Transverse colon (tissue), 3 donors: ENCODE measurements around the gene PLCL1.

Experiments
- POLR2A ChIP-seq: fragments of 450-650 bp; IDR thresholded peaks from one replicate; pipeline ENCODE4 v1.6.1; 2016; ENCODE audit warnings: antibody characterized with exemption, mild to moderate bottlenecking, moderate library complexity
- TF ChIP-seq, protein P1 (sequence below), 5 experiments: fragments of 200-600 bp in 3 of 5; fragments of 450-650 bp in 2 of 5; sonication (generic) in 3 of 5; IDR thresholded peaks; 1 replicate in 2 of 5; 2 replicates in 3 of 5; pipeline ENCODE4 v1.5.1; 2016 to 2017; ENCODE audit warnings: antibody characterized with exemption in 5 of 5, inconsistent platforms in 3 of 5, mild to moderate bottlenecking in 2 of 5, moderate library complexity in 1 of 5

DNA sequence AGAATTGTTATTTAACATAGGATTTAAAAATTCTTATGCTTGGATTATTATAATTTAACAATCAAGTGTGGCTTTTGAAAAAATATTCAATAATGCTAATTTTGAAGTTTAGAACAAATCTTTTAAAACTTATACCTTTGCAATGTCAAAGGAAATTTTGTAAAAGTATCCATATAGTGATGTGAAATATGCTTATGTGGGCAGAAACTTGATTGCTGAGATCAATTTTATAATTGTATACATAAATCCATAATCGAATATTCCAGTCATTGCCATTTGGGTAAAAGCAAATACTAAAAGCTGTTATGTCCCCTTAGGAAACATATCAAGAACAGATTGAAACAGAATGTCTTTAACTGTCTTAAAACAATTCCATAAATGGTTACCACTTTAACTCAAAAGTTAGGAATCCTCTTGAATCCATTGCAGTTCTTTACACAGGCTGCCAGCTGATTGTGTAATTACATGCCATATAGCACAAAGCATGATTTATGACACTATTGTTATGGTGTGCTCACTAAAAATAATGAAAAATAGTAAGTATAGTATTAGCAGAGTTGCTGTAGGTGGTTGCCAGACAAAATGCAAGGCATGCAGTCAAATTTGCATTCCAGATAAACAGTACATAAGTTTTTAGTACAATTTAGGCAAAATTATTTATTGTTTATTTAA is 24.2 kb downstream of the PLCL1 start:
- TF ChIP-seq, protein P1, sequence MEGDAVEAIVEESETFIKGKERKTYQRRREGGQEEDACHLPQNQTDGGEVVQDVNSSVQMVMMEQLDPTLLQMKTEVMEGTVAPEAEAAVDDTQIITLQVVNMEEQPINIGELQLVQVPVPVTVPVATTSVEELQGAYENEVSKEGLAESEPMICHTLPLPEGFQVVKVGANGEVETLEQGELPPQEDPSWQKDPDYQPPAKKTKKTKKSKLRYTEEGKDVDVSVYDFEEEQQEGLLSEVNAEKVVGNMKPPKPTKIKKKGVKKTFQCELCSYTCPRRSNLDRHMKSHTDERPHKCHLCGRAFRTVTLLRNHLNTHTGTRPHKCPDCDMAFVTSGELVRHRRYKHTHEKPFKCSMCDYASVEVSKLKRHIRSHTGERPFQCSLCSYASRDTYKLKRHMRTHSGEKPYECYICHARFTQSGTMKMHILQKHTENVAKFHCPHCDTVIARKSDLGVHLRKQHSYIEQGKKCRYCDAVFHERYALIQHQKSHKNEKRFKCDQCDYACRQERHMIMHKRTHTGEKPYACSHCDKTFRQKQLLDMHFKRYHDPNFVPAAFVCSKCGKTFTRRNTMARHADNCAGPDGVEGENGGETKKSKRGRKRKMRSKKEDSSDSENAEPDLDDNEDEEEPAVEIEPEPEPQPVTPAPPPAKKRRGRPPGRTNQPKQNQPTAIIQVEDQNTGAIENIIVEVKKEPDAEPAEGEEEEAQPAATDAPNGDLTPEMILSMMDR (IDR thresholded peaks at IDR 0.05), result no peak
- TF ChIP-seq POLR2A, result no peak
